ENCODE data around the gene ACTN3. TPM values are rescaled to one million over a fixed set of nuclear protein-coding genes. Genes with fewer than 3 reads are reported as not detected.

ACTN3 gene
- polyA plus RNA-seq, 2 of the 4 experiments (the other 2 are of a cell fraction), result not detected

DNA sequence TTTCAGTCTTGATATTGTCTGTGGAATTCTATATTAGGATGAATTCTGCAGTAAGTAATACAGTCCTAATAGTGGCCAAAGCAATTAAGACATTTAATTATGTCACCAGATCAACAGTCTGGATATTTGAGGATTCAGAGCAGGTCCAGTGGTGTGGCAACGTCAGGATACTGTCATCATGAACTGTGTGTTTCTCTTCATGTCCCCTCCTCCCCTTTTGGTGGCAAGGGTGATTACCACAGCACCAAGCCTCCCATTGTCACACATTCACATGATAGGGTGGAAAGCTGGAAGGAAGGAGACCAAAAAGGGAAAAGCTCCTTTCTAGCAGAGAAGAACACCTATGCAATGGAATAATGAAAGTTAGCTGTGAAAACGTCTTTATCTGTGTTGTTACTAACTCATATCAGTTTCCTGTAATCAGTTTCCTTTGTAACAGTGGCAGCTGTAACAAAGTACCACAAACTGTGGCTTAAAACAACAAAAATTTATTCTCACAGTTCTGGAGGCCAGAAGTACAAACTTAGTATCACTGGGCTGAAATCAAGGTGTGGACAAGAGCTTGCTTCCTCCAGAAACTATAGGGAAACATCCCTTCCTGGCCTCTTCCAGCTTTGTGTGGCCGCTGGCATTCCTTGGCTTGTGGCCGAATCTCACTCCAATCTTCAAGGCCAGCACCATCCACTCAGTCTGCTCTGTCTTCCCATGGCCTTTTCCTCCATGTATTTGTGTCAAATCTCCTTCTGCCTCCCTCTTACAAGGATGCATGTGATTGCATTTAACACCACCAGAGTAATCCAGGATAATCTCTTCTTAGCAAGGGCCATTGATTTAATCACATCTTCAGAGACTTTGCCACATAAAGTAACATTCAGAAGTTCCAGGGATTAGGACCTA is 63.3 kb downstream of the ACTN3 start:
- CTCF ChIA-PET, result interaction anchor here (1.6 kb wide), 1 partner anchor 17 kb away, joined by 6 read pairs; the partner anchor contains the start of genes CCDC87 and CCS
- peaks cover 26% of the 10 kb centered on the region for H3K4me1 ChIP-seq
- no peak overlapping the region for H3K27ac ChIP-seq
- ATAC-seq (no peak), FAIRE-seq (no peak), DNase-seq (ENCODE audit: low read depth in 1 of 2, low spot score in 1 of 2) (no peak)
- TF ChIP-seq TFCP2L1 (CRISPR knock-in tag; IDR thresholded peaks at IDR 0.05) (no peak), MYC (IDR thresholded peaks at IDR 0.05; ENCODE audit: borderline replicate concordance, low read length) (no peak), MAZ (IDR thresholded peaks at IDR 0.05; ENCODE audit: borderline replicate concordance, low read depth, low read length) (no peak), RFX5 (IDR thresholded peaks at IDR 0.05) (no peak), PBX3 (IDR thresholded peaks at IDR 0.05) (no peak), NFE2L2 (conservative IDR thresholded peaks at IDR 0.05; ENCODE audit: low read length) (no peak), RARB (CRISPR knock-in tag; IDR thresholded peaks at IDR 0.05) (no peak), EHF (CRISPR knock-in tag; IDR thresholded peaks at IDR 0.05) (no peak), PHF8 (IDR thresholded peaks at IDR 0.05; ENCODE audit: borderline replicate concordance, low read depth) (no peak), KDM1A (IDR thresholded peaks at IDR 0.05; ENCODE audit: low read depth) (no peak)
- no peak overlapping the region for H3K4me2 ChIP-seq
- POLR2A ChIA-PET, result no interaction called here
- H3K4me3 ChIP-seq, result no peak overlapping the region
- H3K9me3 ChIP-seq, result no peaks in the 10 kb centered on the region
- 69% methylated on average over 4 of the region's 4 CpGs for WGBS (ENCODE audit: missing lambda C conversion rate)

DNA sequence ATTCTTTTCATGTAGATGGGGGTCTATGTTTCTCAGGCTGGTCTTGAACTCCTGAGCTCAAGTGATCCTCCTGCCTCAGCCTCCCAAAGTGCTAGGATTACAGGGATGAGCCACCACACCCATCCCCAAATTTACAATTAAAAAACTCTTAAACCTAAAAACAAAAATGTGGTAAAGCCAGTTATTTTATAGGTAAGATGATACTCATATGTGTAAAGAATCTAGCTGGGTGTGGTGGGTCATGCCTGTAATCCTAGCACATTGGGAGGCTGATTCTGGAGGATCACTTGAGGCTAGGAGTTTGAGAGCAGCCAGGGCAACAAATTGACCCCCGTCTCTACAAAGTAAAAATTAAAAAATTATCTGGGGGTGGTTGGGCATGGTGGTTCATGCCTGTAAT is 65.8 kb downstream of the ACTN3 start:
- H3K4me3 ChIP-seq, result no peak overlapping the region
- CTCF ChIA-PET, result interaction anchor here (0.7 to 2.4 kb wide), 4 partner anchors 22 to 66 kb away, joined by 3 to 8 read pairs (median 6); partner anchors contain the start of gene RBM4B
- peaks cover 10% of the 10 kb centered on the region for H3K4me1 ChIP-seq
- TF ChIP-seq TFCP2L1 (CRISPR knock-in tag; IDR thresholded peaks at IDR 0.05) (no peak), CHD4 (IDR thresholded peaks at IDR 0.05; ENCODE audit: borderline replicate concordance) (no peak), POLR2A (IDR thresholded peaks at IDR 0.05; ENCODE audit: low read length) (no peak), USF2 (IDR thresholded peaks at IDR 0.05) (no peak), HEYL (CRISPR knock-in tag; IDR thresholded peaks at IDR 0.05) (no peak), CBX2 (IDR thresholded peaks at IDR 0.05; ENCODE audit: borderline replicate concordance, low read depth) (no peak), FOXS1 (CRISPR knock-in tag; IDR thresholded peaks at IDR 0.05) (no peak), FOSB (CRISPR knock-in tag; IDR thresholded peaks at IDR 0.05) (no peak), FOSL2 (IDR thresholded peaks at IDR 0.05) (no peak), FOSL2 (CRISPR knock-in tag; IDR thresholded peaks at IDR 0.05) (no peak), HOXB13 (CRISPR knock-in tag; IDR thresholded peaks at IDR 0.05; ENCODE audit: low read depth) (no peak), NFE2L2 (conservative IDR thresholded peaks at IDR 0.05; ENCODE audit: low read length) (no peak), RNF2 (IDR thresholded peaks at IDR 0.05; ENCODE audit: borderline replicate concordance, low read depth) (no peak), HOXA7 (CRISPR knock-in tag; IDR thresholded peaks at IDR 0.05) (no peak), PBX3 (IDR thresholded peaks at IDR 0.05) (no peak)
- TF ChIP-seq, protein P1, sequence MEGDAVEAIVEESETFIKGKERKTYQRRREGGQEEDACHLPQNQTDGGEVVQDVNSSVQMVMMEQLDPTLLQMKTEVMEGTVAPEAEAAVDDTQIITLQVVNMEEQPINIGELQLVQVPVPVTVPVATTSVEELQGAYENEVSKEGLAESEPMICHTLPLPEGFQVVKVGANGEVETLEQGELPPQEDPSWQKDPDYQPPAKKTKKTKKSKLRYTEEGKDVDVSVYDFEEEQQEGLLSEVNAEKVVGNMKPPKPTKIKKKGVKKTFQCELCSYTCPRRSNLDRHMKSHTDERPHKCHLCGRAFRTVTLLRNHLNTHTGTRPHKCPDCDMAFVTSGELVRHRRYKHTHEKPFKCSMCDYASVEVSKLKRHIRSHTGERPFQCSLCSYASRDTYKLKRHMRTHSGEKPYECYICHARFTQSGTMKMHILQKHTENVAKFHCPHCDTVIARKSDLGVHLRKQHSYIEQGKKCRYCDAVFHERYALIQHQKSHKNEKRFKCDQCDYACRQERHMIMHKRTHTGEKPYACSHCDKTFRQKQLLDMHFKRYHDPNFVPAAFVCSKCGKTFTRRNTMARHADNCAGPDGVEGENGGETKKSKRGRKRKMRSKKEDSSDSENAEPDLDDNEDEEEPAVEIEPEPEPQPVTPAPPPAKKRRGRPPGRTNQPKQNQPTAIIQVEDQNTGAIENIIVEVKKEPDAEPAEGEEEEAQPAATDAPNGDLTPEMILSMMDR (IDR thresholded peaks at IDR 0.05), result no peak
- H3K9me3 ChIP-seq, result no peaks in the 10 kb centered on the region
- POLR2A ChIA-PET, result no interaction called here
- no peak for FAIRE-seq
- ATAC-seq, result no peak
- 67% methylated on average over 1 of the region's 1 CpG for WGBS (ENCODE audit: missing lambda C conversion rate)
- no peak overlapping the region for H3K27ac ChIP-seq
- H3K4me2 ChIP-seq, result no peak overlapping the region
- no peak for DNase-seq (ENCODE audit: low read depth in 1 of 2, low spot score in 1 of 2)

Data from A549 (cell line).